ENCODE data around the gene ANTXR1. TPM values are rescaled to one million over a fixed set of nuclear protein-coding genes. Genes with fewer than 3 reads are reported as not detected.
"Not testable (repeated sequence)": the region's sequence is repeated elsewhere in the genome, so short reads cannot be mapped to it uniquely, and the experiment has no call there.

Gene ANTXR1
- total RNA-seq, 2 donors from 2014 or later, result not detected

DNA sequence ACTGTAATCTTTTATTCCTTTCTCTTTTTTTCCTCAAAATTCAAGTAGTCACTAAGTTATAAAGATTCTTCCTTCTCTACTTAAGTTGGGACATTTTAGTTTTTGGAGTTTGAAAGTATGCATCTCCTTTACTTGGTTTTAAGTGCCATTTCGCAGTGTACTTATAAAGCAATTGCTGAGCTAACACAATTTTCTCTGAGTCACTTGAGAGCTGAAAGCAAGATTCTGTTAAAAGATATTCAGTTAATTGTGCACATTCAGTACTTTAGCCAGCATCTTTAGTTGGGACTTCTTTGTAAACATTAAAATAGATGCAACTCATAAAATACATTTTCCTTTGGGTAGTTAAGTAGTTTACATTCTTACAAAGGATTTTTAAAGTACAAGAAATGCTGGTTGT lies 238.0 kb downstream of the ANTXR1 start:
- no peak for DNase-seq (ENCODE audit: low spot score in 2 of 2)
- ATAC-seq, result no peak
- H3K9me3 Mint-ChIP-seq, result no peaks in the 10 kb centered on the region
- no peaks in the 10 kb centered on the region for H3K36me3 Mint-ChIP-seq
- no peak overlapping the region for H3K27ac Mint-ChIP-seq

DNA sequence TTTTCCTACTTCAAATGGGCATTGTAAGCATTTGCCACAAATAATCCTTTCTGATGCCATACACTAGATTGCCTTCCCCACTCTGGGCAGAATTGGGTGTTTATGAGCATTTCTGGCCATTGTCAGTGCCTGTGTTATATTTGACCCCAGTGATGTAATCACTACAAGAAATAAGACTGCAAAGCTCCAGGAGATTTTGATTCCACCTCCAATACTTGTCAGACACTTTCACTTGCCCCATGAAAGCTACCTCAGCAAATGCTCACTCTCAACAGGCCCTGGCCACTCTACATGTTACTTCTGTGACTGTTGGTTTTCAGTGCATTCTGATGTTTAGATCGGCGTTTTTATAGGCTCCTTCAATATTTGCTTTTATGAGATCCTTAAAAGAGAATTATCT lies 239.0 kb downstream of the ANTXR1 start:
- DNase-seq (ENCODE audit: low spot score in 2 of 2), result no peak
- no peaks in the 10 kb centered on the region for H3K36me3 Mint-ChIP-seq
- ATAC-seq, result no peak
- no peak overlapping the region for H3K27ac Mint-ChIP-seq
- H3K9me3 Mint-ChIP-seq, result no peaks in the 10 kb centered on the region

- H3K9me3 Mint-ChIP-seq, result peaks cover 0 to 4% of the 10 kb centered on the region in 2 donors
- DNase-seq (ENCODE audit: low spot score in 2 of 2), result no peak
- H3K27ac Mint-ChIP-seq, result no peak overlapping the region
Observed at GRCh38 chr2:69253112-69253511, 240.1 kb downstream of the ANTXR1 start.

DNA sequence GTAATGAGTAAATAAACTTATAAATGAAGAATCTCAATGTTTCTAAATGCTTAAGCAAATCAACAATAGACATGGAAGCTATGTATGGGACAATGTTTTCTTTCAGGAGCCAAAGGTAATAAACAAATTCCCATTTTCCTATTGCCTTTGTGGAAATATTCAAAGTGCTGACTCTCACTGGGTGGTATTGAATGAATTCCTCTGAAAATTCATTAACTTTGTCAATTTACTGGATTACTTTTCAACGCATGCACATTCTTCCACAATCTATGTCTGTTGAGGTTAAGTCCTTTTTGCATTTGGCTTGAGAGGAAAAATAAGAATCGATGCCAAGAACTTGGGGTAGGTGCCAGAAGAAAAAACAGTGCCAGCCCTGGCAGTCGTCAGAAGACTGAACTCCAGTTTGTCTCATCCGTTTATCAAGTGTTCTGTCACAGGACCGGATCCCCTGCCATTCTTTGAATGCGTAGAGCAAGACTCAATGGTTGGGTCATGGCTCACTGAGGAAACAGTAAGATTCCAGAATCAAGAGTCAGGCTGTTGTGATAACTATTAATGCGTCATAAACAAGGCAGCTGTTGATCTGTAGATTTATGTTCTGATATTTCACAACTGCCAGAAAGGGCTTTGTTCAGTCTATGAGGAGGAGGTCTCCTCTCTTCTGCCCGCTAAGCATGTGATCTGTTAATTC lies 240.8 kb downstream of the ANTXR1 start:
- H3K27ac Mint-ChIP-seq, result no peak overlapping the region
- H3K9me3 Mint-ChIP-seq, result peaks cover 4 to 9% of the 10 kb centered on the region in 2 donors
- ATAC-seq (no peak), DNase-seq (ENCODE audit: low spot score in 2 of 2) (no peak)
- H3K36me3 Mint-ChIP-seq, result peaks cover 0 to 4% of the 10 kb centered on the region in 2 donors

More at GRCh38 chr2:69253112-69253511, 240.1 kb downstream of the ANTXR1 start:
- no peak for ATAC-seq
- no peaks in the 10 kb centered on the region for H3K36me3 Mint-ChIP-seq

GRCh38 chr2:69255760-69256159 lies 242.8 kb downstream of the ANTXR1 start:
- H3K36me3 Mint-ChIP-seq, result peaks cover 5 to 10% of the 10 kb centered on the region in 2 donors
- ATAC-seq (no peak), DNase-seq (ENCODE audit: low spot score in 2 of 2) (no peak)
- H3K9me3 Mint-ChIP-seq, result peaks cover 10 to 14% of the 10 kb centered on the region in 2 donors
- H3K27ac Mint-ChIP-seq, result no peak overlapping the region

- not testable (repeated sequence) for H3K27ac Mint-ChIP-seq; ATAC-seq; DNase-seq (ENCODE audit: low spot score in 2 of 2)
- Mint-ChIP-seq H3K36me3 (peaks cover 7 to 13% of the 10 kb centered on the region in 2 donors), H3K9me3 (peaks cover 18 to 22% of the 10 kb centered on the region in 2 donors)
Observed at GRCh38 chr2:69259994-69260591, 247.1 kb downstream of the ANTXR1 start.

DNA sequence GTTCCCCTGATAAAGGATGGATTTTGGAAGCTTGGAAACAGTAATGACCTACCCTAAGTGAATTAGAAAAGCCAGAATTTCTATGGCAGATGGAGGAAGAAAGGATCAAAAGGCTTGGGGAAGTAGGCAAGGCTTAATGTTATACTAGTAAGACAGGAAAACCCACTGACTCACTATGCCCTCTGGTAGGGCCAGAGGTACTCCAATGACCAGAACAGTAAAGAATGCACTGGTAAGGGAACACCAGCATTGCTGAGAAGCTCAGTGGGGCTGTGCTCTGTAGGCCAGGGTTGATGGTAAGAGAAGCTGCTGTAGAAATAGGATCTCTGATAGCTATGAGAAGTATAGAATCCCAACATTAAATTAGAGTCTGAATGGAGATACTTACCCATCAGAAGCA lies 247.7 kb downstream of the ANTXR1 start:
- Mint-ChIP-seq H3K27ac (no peak overlapping the region), H3K36me3 (peaks cover 7 to 13% of the 10 kb centered on the region in 2 donors), H3K9me3 (peaks cover 18 to 22% of the 10 kb centered on the region in 2 donors)
- DNase-seq (ENCODE audit: low spot score in 2 of 2), result no peak
- ATAC-seq, result no peak

GRCh38 chr2:69269330-69269729 lies 256.4 kb downstream of the ANTXR1 start:
- Mint-ChIP-seq H3K9me3 (no peaks in the 10 kb centered on the region), H3K36me3 (no peaks in the 10 kb centered on the region), H3K27ac (no peak overlapping the region)
- DNase-seq (ENCODE audit: low spot score in 2 of 2), result no peak
- no peak for ATAC-seq

GRCh38 chr2:69271831-69272257 lies 258.9 kb downstream of the ANTXR1 start:
- ATAC-seq, result no peak
- H3K9me3 Mint-ChIP-seq, result no peaks in the 10 kb centered on the region
- no peaks in the 10 kb centered on the region for H3K36me3 Mint-ChIP-seq
- H3K27ac Mint-ChIP-seq, result no peak overlapping the region
- no peak for DNase-seq (ENCODE audit: low spot score in 2 of 2)

- H3K36me3 Mint-ChIP-seq, result no peaks in the 10 kb centered on the region
- ATAC-seq, result no peak
- H3K9me3 Mint-ChIP-seq, result no peaks in the 10 kb centered on the region
- H3K27ac Mint-ChIP-seq, result no peak overlapping the region
- DNase-seq (ENCODE audit: low spot score in 2 of 2), result no peak
Observed at GRCh38 chr2:69272803-69273471, 260.0 kb downstream of the ANTXR1 start.

DNA sequence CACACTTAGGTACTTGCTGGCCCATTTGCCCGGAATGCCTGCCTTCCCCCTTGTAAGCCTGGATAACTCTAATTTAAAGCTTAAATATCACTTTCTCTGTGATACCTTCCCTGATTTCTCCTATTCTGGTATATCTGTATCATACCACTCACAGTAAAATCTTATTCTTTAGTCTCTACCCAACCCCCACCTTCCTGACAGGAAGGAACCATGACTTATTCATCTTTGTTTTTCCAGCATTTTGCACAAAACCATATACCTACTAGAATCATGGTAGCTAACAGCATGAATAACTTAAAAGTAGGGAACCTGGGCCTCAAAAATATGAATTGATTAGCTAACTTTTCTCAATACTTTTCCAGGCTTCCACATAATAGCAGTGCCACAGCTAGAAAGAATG lies 262.5 kb downstream of the ANTXR1 start:
- Mint-ChIP-seq H3K27ac (no peak overlapping the region), H3K9me3 (no peaks in the 10 kb centered on the region), H3K36me3 (no peaks in the 10 kb centered on the region)
- DNase-seq (ENCODE audit: low spot score in 2 of 2) (no peak), ATAC-seq (no peak)

DNA sequence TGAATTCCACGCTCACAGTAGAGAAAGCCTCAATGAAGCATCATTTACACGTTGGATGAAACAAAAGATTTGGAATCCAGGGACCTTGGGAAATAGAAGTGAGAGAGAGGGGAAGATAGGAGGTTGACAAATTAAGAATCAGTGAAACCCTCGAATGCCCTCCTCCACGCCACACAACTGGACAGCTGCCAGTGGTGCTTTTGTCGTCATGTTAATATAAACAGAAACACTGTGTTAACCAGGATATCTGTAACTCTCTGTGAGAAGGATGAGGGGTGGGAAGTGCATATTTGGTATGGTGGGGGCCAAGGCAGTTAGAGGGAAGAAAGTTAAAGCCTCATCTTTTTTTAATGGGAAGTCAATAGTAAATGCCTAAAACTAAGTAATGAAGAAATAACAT lies 265.4 kb downstream of the ANTXR1 start:
- DNase-seq (ENCODE audit: low spot score in 2 of 2) (no peak), ATAC-seq (no peak)
- no peaks in the 10 kb centered on the region for H3K36me3 Mint-ChIP-seq
- no peaks in the 10 kb centered on the region for H3K9me3 Mint-ChIP-seq
- H3K27ac Mint-ChIP-seq, result no peak overlapping the region

DNA sequence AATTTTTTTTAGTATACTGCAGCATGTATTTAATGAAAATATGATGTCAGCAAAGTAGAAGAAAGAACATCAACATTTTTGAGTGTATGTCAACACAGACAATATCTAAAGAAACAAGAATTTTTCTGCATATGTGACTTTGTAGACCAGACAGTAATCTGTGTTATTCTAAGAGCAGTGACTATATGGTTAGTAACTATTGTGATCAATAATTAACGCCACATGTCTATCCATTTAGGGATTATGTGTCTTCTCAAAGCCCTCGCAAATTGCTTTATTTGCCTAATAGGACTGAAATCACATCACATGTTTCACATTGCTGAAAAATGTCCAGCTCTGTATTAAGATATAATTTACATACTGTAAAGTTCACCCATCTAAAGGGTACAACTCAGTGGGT lies 266.2 kb downstream of the ANTXR1 start:
- Mint-ChIP-seq H3K9me3 (no peaks in the 10 kb centered on the region), H3K27ac (no peak overlapping the region), H3K36me3 (no peaks in the 10 kb centered on the region)
- ATAC-seq (no peak), DNase-seq (ENCODE audit: low spot score in 2 of 2) (no peak)

DNA sequence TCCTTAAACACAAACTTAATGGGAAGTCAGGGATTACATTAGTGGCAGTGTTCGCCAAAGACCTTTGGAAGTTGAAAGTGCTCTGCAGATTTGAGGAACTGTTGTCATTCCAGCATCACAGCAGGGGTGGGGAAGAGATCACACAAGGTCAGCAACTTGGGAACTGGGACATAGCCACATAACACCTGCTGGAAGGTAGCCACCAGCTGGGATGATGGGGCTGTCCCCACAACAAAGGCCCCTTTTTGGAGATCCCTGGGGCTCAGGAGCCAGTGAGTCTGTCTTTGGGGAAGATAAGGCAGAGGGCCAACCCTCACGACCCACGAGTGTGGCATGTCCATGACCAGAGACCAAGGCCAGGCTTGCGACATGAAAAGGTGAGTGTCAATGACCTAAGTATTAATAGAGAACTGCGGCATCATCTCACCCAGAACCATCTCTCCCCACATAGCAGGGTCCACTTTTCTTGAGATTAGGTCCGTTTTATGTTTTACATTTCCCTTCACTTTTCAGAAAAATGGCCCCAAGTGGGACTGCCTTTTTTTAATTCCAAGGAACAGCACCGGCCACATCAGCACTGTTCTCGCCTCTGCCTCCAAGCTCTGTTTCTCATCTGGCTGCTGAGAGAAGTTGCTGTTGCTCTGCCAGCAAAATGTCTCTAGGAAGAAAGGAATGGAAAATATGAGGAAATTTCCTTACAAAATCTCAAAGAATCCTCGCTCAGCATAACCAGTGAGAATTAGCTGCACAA lies 267.1 kb downstream of the ANTXR1 start:
- no peak for ATAC-seq
- no peak overlapping the region for H3K27ac Mint-ChIP-seq
- H3K36me3 Mint-ChIP-seq, result no peaks in the 10 kb centered on the region
- no peak for DNase-seq (ENCODE audit: low spot score in 2 of 2)
- no peaks in the 10 kb centered on the region for H3K9me3 Mint-ChIP-seq

GRCh38 chr2:69280796-69281412 lies 267.9 kb downstream of the ANTXR1 start:
- ATAC-seq, result no peak

DNA sequence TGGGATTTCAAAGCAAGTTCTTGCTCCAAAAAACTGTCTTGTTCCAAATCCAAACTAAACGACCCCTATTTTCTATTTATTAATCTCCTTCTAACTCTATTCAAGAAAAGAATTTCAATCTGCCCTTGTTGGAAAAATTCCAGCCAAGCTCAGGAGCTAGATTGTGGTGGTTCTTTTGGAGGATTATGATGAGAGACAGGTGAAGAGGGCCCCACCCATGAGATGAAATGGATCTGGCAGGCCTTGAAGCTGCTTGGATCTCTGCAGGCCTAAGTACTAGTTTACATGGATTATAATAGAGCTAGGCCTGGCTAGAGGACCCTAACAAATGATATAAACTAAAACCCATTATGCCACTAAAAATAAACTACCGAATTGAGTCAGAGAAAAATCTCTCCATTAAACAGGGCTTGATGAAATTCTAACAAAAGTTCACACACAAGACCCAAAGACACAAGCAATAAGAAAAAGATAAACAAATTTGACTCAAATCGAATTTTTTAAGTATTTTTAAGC lies 272.5 kb downstream of the ANTXR1 start:
- Mint-ChIP-seq H3K9me3 (no peaks in the 10 kb centered on the region), H3K27ac (no peak overlapping the region), H3K36me3 (no peaks in the 10 kb centered on the region)
- ATAC-seq, result no peak
- DNase-seq (ENCODE audit: low spot score in 2 of 2), result no peak

More at GRCh38 chr2:69280796-69281412, 267.9 kb downstream of the ANTXR1 start:
- H3K27ac Mint-ChIP-seq, result no peak overlapping the region
- no peaks in the 10 kb centered on the region for H3K36me3 Mint-ChIP-seq
- H3K9me3 Mint-ChIP-seq, result no peaks in the 10 kb centered on the region
- DNase-seq (ENCODE audit: low spot score in 2 of 2), result no peak
